CD4-positive, alpha-beta T cell (primary cell): ENCODE data around the gene CNKSR3. TPM values are rescaled to one million over a fixed set of nuclear protein-coding genes. Genes with fewer than 3 reads are reported as not detected.

Source experiments
- ATAC-seq: fragments of 200-7000 bp; cut with Tn5 transposase; one replicate; pipeline ENCODE4 v1.10.0; 2022; ENCODE audit warnings: mild to moderate bottlenecking; ENCODE audit not compliant: poor library complexity
- CTCF ChIA-PET: fragments of 350-600 bp; sonication (Branson Sonifier 250); formaldehyde crosslinking; loops from one replicate; lab custom pipeline; 2021; ENCODE audit warnings: antibody characterized with exemption, inconsistent platforms; lab: Charles Lee
- POLR2A ChIA-PET: fragments of 350-600 bp; sonication (Branson Sonifier 250); formaldehyde crosslinking; loops from one replicate; lab custom pipeline; 2021; ENCODE audit warnings: antibody characterized with exemption, inconsistent platforms; lab: Charles Lee
- DNase-seq, 14 experiments: peaks; one replicate each; pipeline ENCODE4 v3.0.0-alpha.2; 2013 to 2020; ENCODE audit warnings: mixed read lengths in 2 of 14
- H3K27ac ChIP-seq, 2 donors: one replicate each; pipeline versions ENCODE4 v1.5.1 to v1.7.0; 2013; ENCODE audit warnings: low read length in 2 of 2, low read depth in 1 of 2, mild to moderate bottlenecking in 1 of 2
- H3K27me3 ChIP-seq, 2 experiments: 1 replicate in 1 of 2; 2 replicates in 1 of 2; pipeline versions ENCODE4 v1.6.1 to v1.7.0; 2013; ENCODE audit warnings: low read length in 2 of 2, control low read depth in 1 of 2, mild to moderate bottlenecking in 1 of 2, moderate library complexity in 1 of 2; ENCODE audit not compliant: insufficient read depth in 2 of 2, control insufficient read depth in 1 of 2
- H3K36me3 ChIP-seq: one replicate; pipeline ENCODE4 v1.6.1; 2013; ENCODE audit warnings: low read length, control low read depth; ENCODE audit not compliant: insufficient read depth
- H3K4me1 ChIP-seq: one replicate; pipeline ENCODE4 v1.6.1; 2013; ENCODE audit warnings: low read length, control low read depth; ENCODE audit not compliant: insufficient read depth
- H3K4me3 ChIP-seq: one replicate; pipeline ENCODE4 v1.5.1; 2013; ENCODE audit warnings: mild to moderate bottlenecking, low read length, moderate library complexity
- H3K9me3 ChIP-seq, 2 experiments: 1 replicate in 1 of 2; 2 replicates in 1 of 2; pipeline versions ENCODE4 v1.6.1 to v1.7.0; 2013; ENCODE audit warnings: low read length in 2 of 2, mild to moderate bottlenecking in 2 of 2, control low read depth in 1 of 2, moderate library complexity in 1 of 2; ENCODE audit not compliant: control insufficient read depth in 1 of 2, insufficient read depth in 1 of 2
- H3K27ac Mint-ChIP-seq: one replicate; pipeline ENCODE4 v1.8.0; 2020; ENCODE audit warnings: mixed read lengths
- H3K27me3 Mint-ChIP-seq: one replicate; pipeline ENCODE4 v1.8.0; 2021; ENCODE audit warnings: mixed read lengths
- H3K36me3 Mint-ChIP-seq: one replicate; pipeline ENCODE4 v1.8.0; 2021; ENCODE audit warnings: low read depth, mixed read lengths
- H3K4me1 Mint-ChIP-seq: one replicate; pipeline ENCODE4 v1.8.0; 2021; ENCODE audit warnings: low read depth, mixed read lengths
- H3K4me3 Mint-ChIP-seq: one replicate; pipeline ENCODE4 v1.8.0; 2020; ENCODE audit warnings: mild to moderate bottlenecking, mixed read lengths
- H3K9me3 Mint-ChIP-seq: one replicate; pipeline ENCODE4 v1.8.0; 2020; ENCODE audit warnings: mixed read lengths
- intact Hi-C, 2 experiments: fragments of 100-400 bp; cut with DNase I in 1 of 2; cut with micrococcal nuclease in 1 of 2; formaldehyde crosslinking; loops; one replicate each; pipeline versions ENCODE4 v1.15.1 to v1.9.0; 2023 to 2025; cut with DNase I, micrococcal nuclease
- total RNA-seq, 174 experiments: library from RNA in 2 of 174; stranded (reverse) in 2 of 174; gene quantifications; one replicate each; pipeline ENCODE4 v1.2.3 and lab custom pipeline; 2021 to 2026
- TF ChIP-seq, protein P1 (sequence below): fragments of 200-600 bp; IDR thresholded peaks from one replicate; pipeline ENCODE4 v1.8.0; 2022; ENCODE audit warnings: antibody characterized with exemption, mild to moderate bottlenecking

The CNKSR3 gene
- total RNA-seq, 2 experiments from 2014 or later = 0.14 TPM; not detected in 1

DNA sequence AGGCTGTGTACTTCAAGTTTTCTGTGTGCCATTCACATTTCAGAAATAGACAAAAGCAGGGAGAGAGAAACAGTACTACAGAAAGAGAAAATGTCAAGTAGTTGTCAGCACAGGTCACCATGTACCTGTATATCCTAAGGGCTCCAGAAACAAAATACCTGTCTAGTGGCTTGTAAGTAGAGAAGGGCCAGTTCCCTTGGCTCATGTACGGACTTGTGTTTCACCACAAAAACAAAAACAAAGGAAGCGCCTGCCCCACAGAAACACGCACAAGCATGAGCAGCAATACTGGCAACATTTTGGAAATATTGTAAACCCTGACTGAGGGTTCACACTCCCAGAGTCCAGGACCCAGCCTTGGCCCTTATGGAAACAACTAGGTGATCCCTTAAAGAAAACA lies 44.3 kb downstream of the CNKSR3 start:
- Mint-ChIP-seq H3K4me1 (no peaks in the 10 kb centered on the region), H3K27me3 (no peaks in the 10 kb centered on the region), H3K36me3 (no peaks in the 10 kb centered on the region), H3K27ac (no peak overlapping the region), H3K9me3 (peaks cover 5% of the 10 kb centered on the region), H3K4me3 (no peak overlapping the region)
- intact Hi-C loops = no loop called here
- ChIA-PET CTCF (no interaction called here), POLR2A (no interaction called here)
- ATAC-seq (no peak), DNase-seq (no peak)
- no peaks in the 10 kb centered on the region for H3K9me3 ChIP-seq
- no peak overlapping the region for H3K27ac ChIP-seq
- TF ChIP-seq, protein P1, sequence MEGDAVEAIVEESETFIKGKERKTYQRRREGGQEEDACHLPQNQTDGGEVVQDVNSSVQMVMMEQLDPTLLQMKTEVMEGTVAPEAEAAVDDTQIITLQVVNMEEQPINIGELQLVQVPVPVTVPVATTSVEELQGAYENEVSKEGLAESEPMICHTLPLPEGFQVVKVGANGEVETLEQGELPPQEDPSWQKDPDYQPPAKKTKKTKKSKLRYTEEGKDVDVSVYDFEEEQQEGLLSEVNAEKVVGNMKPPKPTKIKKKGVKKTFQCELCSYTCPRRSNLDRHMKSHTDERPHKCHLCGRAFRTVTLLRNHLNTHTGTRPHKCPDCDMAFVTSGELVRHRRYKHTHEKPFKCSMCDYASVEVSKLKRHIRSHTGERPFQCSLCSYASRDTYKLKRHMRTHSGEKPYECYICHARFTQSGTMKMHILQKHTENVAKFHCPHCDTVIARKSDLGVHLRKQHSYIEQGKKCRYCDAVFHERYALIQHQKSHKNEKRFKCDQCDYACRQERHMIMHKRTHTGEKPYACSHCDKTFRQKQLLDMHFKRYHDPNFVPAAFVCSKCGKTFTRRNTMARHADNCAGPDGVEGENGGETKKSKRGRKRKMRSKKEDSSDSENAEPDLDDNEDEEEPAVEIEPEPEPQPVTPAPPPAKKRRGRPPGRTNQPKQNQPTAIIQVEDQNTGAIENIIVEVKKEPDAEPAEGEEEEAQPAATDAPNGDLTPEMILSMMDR = no peak
- H3K27me3 ChIP-seq = no peaks in the 10 kb centered on the region
- no peaks in the 10 kb centered on the region for H3K36me3 ChIP-seq
- H3K4me3 ChIP-seq = no peak overlapping the region
- no peaks in the 10 kb centered on the region for H3K4me1 ChIP-seq

DNA sequence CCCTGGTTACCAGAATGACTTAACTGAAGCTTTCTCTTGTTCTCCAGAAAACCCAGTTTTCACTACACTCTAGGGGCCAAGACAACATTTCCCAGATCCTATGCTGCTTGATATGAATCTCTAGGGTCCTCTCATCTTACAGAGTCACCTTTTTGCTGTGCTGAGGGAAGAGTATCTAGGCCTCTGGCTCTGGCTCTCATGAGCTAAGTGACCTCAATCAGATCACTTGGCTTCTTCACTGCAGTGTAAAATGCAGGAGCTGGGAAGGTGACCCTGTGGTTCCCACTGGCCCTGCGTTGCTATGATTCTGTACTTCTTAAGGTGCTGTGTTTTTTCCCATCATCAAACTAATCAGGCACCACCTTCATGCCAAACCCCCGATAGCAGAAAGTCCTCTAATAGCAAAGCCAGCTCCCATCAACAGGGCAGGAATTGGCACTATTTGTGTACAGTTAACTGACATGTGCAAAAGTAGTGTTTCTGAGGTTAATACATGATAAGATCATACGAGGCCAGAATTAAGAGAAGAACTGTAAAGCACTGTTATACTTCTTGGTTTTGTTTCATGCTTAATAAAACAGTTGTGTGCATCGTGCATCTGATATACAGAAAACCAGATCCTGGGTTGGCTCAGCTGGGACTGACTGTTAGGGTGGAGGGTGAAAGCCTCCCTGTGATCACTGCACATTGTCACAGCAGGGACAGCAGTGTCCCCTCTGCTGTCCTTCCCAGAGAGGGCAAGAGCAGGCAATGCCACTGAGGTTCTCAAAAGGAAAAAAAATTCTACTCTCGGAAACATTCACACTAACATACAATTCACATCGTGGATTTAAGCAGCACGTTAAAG lies 46.7 kb downstream of the CNKSR3 start:
- no peaks in the 10 kb centered on the region for H3K9me3 ChIP-seq
- H3K36me3 ChIP-seq = no peaks in the 10 kb centered on the region
- no peaks in the 10 kb centered on the region for H3K27me3 ChIP-seq
- no peaks in the 10 kb centered on the region for H3K27me3 Mint-ChIP-seq
- H3K27ac Mint-ChIP-seq = no peak overlapping the region
- no peak overlapping the region for H3K4me3 ChIP-seq
- CTCF ChIA-PET = no interaction called here
- H3K4me1 ChIP-seq = no peaks in the 10 kb centered on the region
- ATAC-seq = no peak
- no peak overlapping the region for H3K27ac ChIP-seq
- H3K4me1 Mint-ChIP-seq = no peaks in the 10 kb centered on the region
- no peaks in the 10 kb centered on the region for H3K9me3 Mint-ChIP-seq
- DNase-seq = no peak
- H3K36me3 Mint-ChIP-seq = no peaks in the 10 kb centered on the region
- TF ChIP-seq, protein P1 = no peak
- intact Hi-C loops = no loop called here
- POLR2A ChIA-PET = no interaction called here
- no peak overlapping the region for H3K4me3 Mint-ChIP-seq

GRCh38 chr6:154462425-154462824 lies 48.1 kb downstream of the CNKSR3 start:
- H3K9me3 ChIP-seq = no peaks in the 10 kb centered on the region
- H3K4me1 ChIP-seq = no peaks in the 10 kb centered on the region
- H3K9me3 Mint-ChIP-seq = no peaks in the 10 kb centered on the region
- H3K27me3 Mint-ChIP-seq = no peaks in the 10 kb centered on the region
- ATAC-seq = no peak
- H3K4me3 ChIP-seq = no peak overlapping the region
- H3K27ac ChIP-seq = no peak overlapping the region
- POLR2A ChIA-PET = no interaction called here
- TF ChIP-seq, protein P1 = no peak
- no peak for DNase-seq
- H3K36me3 ChIP-seq = no peaks in the 10 kb centered on the region
- no peaks in the 10 kb centered on the region for H3K36me3 Mint-ChIP-seq
- H3K4me1 Mint-ChIP-seq = no peaks in the 10 kb centered on the region
- H3K27ac Mint-ChIP-seq = no peak overlapping the region
- CTCF ChIA-PET = no interaction called here
- no peak overlapping the region for H3K4me3 Mint-ChIP-seq
- no peaks in the 10 kb centered on the region for H3K27me3 ChIP-seq
- intact Hi-C loops = no loop called here
